Activated T-helper 9 cell treated with anti-CD3 and anti-CD28 coated beads, Interleukin-2, amount 50 U/mL, for 16 hours (primary cell): ENCODE data around the gene ANO7.

Experiments
- DNase-seq: peaks from one replicate; pipeline ENCODE4 v3.0.0-alpha.2; 2020; ENCODE audit warnings: low read depth

ANO7 gene

GRCh38 chr2:241158546-241158900 lies 30.0 kb upstream of the ANO7 start:
- no peak for DNase-seq

GRCh38 chr2:241159116-241159515 lies 29.4 kb upstream of the ANO7 start:
- DNase-seq, result no peak

- DNase-seq, result no peak
These were observed 28.2 kb upstream of the ANO7 start for GRCh38 chr2:241160318-241160717.

GRCh38 chr2:241161646-241162281 lies 26.7 kb upstream of the ANO7 start:
- DNase-seq, result no peak

DNA sequence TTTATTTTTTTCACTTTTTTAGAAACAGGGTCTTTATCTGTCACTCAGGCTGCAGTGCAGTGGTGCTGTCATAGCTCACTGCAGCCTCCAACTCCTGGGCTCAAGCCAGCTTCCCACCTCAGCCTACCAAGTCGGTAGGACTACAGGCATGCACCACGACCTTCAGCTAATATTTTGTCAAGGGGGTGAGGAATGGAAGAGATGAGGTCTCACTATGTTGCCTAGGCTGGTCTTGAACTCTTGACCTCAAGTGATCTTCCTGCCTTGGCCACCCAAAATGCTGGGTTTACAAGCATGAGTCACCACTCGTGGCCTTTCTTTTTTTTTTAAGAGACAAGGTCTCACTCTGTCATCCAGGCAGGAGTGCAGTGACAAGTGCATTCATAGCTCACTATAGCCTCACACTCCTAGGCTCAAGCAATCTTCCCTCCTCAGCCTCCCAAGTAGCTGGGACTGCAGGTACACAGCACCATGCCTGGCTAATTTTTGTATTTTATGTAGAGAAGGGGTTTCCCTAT lies 24.8 kb upstream of the ANO7 start:
- DNase-seq, result no peak

GRCh38 chr2:241168366-241168765 lies 20.1 kb upstream of the ANO7 start:
- no peak for DNase-seq

GRCh38 chr2:241173557-241173956 lies 14.9 kb upstream of the ANO7 start:
- DNase-seq, result no peak

- DNase-seq, result no peak
These were observed 10.7 kb upstream of the ANO7 start for GRCh38 chr2:241177526-241178334.

DNA sequence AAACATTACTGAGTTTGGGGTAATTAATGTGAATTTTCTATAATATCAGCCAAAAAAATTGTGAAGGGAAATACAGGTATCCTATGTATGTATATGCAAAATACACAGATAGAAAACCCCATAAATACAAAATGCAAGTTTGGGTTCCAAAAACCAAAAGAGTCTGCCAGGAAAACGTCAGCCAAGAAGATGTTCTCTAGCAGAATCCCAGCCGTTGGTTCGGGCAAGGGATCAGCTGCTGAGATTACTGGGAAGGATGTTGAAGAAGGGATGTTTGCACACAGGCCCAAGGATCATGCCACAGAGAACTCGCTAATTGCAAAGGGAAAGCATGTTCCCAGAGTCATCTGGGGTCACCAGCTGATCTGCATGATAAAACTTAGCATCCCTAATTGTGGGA lies 9.5 kb upstream of the ANO7 start:
- no peak for DNase-seq

GRCh38 chr2:241179899-241180298 lies 8.6 kb upstream of the ANO7 start:
- DNase-seq, result no peak

- DNase-seq, result no peak
These were observed 8.0 kb upstream of the ANO7 start for GRCh38 chr2:241180495-241180894.

DNA sequence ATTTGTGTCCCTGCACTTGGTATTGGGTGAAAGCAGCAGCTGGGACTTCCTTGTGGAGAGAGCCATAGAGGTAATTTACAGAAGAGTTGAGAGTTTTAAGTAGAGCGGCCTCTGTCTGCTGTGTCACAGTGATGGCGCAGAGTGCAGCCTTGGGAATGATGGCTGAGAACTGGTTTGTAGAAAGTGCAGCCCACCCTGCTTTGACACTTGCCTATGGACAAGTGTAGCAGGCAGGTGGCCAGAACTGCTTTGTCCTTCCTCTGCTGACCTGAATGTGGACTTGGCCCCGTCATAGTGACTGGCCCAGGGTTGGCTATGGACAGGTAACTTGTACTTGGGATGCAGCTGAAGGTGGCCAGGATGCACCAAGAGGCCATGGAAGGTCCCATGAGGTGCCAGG lies 6.4 kb upstream of the ANO7 start:
- no peak for DNase-seq

DNA sequence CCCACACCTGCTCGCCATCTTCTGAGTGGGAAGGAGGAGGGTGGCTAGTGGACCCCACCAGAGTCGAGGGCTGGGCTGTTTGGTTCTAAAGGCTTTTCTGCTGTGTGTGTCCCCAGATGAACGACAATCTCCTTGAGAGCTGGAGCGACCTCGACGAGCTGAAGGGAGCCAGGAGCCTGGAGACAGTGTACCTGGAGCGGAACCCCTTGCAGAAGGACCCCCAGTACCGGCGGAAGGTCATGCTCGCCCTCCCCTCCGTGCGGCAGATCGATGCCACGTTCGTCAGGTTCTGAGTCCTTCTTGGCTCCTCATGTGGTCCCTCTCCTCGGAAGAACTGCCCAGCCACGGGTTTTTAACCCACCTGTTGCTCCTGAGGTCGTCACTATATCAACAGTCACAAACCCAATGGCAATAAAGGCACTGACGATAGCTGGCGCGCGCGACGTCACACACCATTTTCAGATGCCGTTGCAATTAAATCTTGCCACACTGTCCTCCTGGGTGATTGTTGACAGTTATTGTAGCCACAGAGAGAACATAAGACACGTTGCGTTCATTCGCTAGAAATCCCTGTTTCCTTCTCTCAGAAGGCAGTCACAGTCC lies 5.8 kb upstream of the ANO7 start:
- DNase-seq, result no peak

DNA sequence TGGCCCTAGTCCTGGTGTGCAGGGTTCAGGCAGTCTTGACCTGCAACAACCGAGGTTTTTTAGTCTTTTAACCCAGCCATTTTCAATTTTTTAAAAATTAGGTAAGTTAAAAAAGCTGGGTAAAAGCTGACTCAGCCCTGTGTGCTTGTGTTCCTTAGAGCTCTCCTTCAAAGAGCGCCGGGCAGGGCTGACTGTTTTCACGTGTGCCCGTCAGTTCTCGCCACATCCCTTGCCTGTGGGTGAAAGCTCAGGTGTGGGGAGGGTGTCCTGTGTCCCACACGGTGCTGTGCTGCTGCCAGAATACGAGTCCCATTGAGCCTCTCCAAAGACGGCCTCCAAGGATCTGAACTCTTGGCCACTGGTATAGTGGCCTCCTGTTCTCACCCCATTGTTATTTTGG lies 5.3 kb upstream of the ANO7 start:
- no peak for DNase-seq

- DNase-seq, result no peak
These were observed 3.6 kb upstream of the ANO7 start for GRCh38 chr2:241184901-241185300.

DNA sequence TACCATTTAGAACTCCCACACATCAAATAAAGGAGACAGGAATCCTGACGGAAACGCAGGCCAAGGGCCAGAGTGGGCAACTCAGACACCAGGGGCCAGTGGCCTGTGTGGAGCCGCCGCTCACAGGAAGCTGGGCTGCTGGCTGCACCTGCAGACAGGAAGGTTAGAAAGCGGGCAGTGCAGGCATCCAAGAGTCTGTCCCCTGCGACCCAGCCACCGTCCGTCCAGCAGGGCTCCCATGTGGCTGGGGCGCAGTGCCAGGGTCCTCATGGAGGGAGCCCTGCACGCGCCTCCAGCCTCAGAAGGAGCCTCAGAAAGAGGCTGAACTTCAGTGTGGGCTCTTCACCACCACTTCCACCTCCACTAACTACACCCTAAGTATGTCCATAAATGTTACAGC lies 2.5 kb upstream of the ANO7 start:
- DNase-seq, result no peak

DNA sequence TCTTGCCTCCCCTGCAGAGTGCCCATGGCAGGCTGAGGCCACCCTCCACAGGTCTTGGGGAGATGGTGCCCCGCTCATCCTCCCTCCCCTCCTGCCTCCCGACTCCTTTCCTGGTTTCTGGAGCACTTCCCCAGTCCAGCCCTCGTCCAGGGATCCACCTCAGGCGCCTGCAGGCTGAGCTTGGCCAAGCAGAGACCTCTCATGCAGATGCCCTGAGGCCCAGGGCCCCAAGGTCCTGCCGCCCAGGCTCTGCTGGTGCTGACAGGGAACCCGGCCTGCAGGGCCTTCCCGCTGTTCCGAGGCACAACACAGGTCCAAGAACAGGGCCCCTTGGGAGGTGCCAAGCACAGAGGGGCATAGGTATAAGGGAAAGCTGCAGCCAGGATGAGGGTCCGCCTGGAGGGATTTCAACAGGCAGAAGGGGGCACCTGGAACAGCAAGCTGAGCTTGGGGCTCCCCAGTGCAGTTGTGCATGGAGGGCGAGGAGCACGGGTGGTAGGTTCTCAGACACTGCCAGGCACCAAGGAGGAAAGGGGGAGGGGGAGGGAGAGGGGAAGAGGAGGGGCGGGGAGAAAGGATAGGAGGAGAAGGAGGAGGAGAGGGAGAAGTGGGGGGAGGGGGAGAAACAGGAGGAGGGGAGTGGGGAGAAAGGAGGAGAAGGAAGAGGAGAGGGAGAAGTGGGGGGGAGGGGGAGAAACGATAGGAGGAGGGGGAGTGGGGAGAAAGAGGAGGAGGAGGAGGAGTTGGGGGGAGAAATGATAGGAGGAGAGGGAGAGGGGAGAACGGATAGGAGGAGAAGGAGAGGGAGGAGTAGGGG lies 1.2 kb upstream of the ANO7 start:
- no peak for DNase-seq

DNA sequence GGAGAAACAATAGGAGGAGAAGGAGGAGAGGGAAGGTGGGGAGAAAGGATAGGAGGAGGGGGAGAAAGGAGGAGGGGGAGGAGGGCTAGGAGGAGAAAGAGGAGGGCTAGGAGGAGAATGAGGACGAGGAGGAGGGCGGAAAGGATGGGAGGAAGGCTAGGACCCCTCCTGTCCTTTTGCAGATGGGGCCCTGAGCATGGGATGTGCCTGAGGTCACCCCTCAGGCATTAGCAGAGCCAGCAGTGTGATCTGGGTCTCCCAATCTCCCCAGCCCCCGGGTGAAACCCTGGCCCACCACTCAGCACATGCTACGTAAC lies 601 bp upstream of the ANO7 start:
- no peak for DNase-seq

GRCh38 chr2:241189093-241189855 lies 797 bp downstream of the ANO7 start:
- DNase-seq, result no peak

- no peak for DNase-seq
These were observed 1.4 kb downstream of the ANO7 start for GRCh38 chr2:241189856-241190201.

GRCh38 chr2:241190291-241190981 lies 2.0 kb downstream of the ANO7 start:
- no peak for DNase-seq
